Activated CD8-positive, alpha-beta memory T cell treated with anti-CD3 and anti-CD28 coated beads for 36 hours (primary cell): ENCODE measurements around the gene XPO5. TPM values are rescaled to one million over a fixed set of nuclear protein-coding genes. Genes with fewer than 3 reads are reported as not detected.
"Not testable (repeated sequence)": the region's sequence is repeated elsewhere in the genome, so short reads cannot be mapped to it uniquely, and the experiment has no call there.

ENCODE experiments used
- CTCF ChIA-PET: fragments of 350-600 bp; sonication (Branson Sonifier 250); formaldehyde crosslinking; loops from one replicate; lab custom pipeline; 2021; ENCODE audit warnings: antibody characterized with exemption; lab: Charles Lee
- POLR2A ChIA-PET: fragments of 350-600 bp; sonication (Branson Sonifier 250); formaldehyde crosslinking; loops from one replicate; lab custom pipeline; 2021; ENCODE audit warnings: antibody characterized with exemption; lab: Charles Lee
- total RNA-seq, 2 experiments: library from RNA; stranded (reverse); gene quantifications; one replicate each; pipeline ENCODE4 v1.2.3, GENCODE V29; 2021

Gene XPO5
- total RNA-seq, 2 experiments from 2014 or later: 122 to 126 TPM

- POLR2A ChIA-PET: no interaction called here
Observed at GRCh38 chr6:43506667-43507471, 69.0 kb downstream of the XPO5 start.

GRCh38 chr6:43506171-43506570, 69.7 kb downstream of the XPO5 start:
- ChIA-PET POLR2A (interaction anchor here (0.5 to 1.5 kb wide), 3 partner anchors 11 to 36 kb away, joined by 3 to 4 read pairs (median 3); partner anchors contain the start of gene POLR1C), CTCF (interaction anchor here (0.7 to 3.8 kb wide), 19 partner anchors 10 to 280 kb away, joined by 3 to 33 read pairs (median 4); partner anchors contain the start of genes CRIP3, DLK2, POLR1C and YIPF3)

More at GRCh38 chr6:43506667-43507471, 69.0 kb downstream of the XPO5 start:
- CTCF ChIA-PET: interaction anchor here (0.7 to 3.8 kb wide), 25 partner anchors 10 to 327 kb away, joined by 3 to 33 read pairs (median 4); partner anchors contain the start of genes ABCC10, CRIP3, DLK2 and POLR1C

GRCh38 chr6:43505718-43506117, 70.1 kb downstream of the XPO5 start:
- CTCF ChIA-PET: interaction anchor here (0.9 to 3.8 kb wide), 13 partner anchors 9 to 252 kb away, joined by 3 to 33 read pairs (median 6); partner anchors contain the start of genes CRIP3, DLK2, POLR1C and YIPF3
- POLR2A ChIA-PET: interaction anchor here (0.5 to 1.5 kb wide), 3 partner anchors 12 to 36 kb away, joined by 3 to 4 read pairs (median 3); partner anchors contain the start of gene POLR1C

- CTCF ChIA-PET: interaction anchor here (0.7 to 3.8 kb wide), 10 partner anchors 9 to 196 kb away, joined by 3 to 33 read pairs (median 10); partner anchors contain the start of genes CRIP3, DLK2, POLR1C and TJAP1
- POLR2A ChIA-PET: interaction anchor here (0.5 to 1.5 kb wide), 3 partner anchors 12 to 48 kb away, joined by 3 to 8 read pairs (median 3); partner anchors contain the start of genes POLR1C and TJAP1
Observed at GRCh38 chr6:43504756-43505593, 70.9 kb downstream of the XPO5 start.

GRCh38 chr6:43503443-43503842, 72.4 kb downstream of the XPO5 start:
- ChIA-PET POLR2A (interaction anchor here (0.5 kb wide), 1 partner anchor 47 kb away, joined by 3 read pairs; no protein-coding TSS in a partner anchor), CTCF (no interaction called here)

- ChIA-PET CTCF (no interaction called here), POLR2A (no interaction called here)
Observed at GRCh38 chr6:43502666-43503065, 73.2 kb downstream of the XPO5 start.

- CTCF ChIA-PET: interaction anchor here (1.0 to 1.2 kb wide), 3 partner anchors 9 to 46 kb away, joined by 3 read pairs; partner anchors contain the start of gene LRRC73
- POLR2A ChIA-PET: no interaction called here
Observed at GRCh38 chr6:43500921-43501320, 74.9 kb downstream of the XPO5 start.

GRCh38 chr6:43499028-43499815, 76.6 kb downstream of the XPO5 start:
- CTCF ChIA-PET: interaction anchor here (5.1 kb wide), 1 partner anchor 7 kb away, joined by 27 read pairs; no protein-coding TSS in a partner anchor
- POLR2A ChIA-PET: no interaction called here

- CTCF ChIA-PET: interaction anchor here (5.1 kb wide), 1 partner anchor 8 kb away, joined by 27 read pairs; no protein-coding TSS in a partner anchor
- POLR2A ChIA-PET: not testable (repeated sequence)
Observed at GRCh38 chr6:43498291-43498690, 77.5 kb downstream of the XPO5 start.

GRCh38 chr6:43497689-43498088, 78.1 kb downstream of the XPO5 start:
- POLR2A ChIA-PET: no interaction called here
- CTCF ChIA-PET: interaction anchor here (5.1 kb wide), 1 partner anchor 8 kb away, joined by 27 read pairs; no protein-coding TSS in a partner anchor

- POLR2A ChIA-PET: no interaction called here
- CTCF ChIA-PET: interaction anchor here (1.4 to 5.1 kb wide), 2 partner anchors 9 to 41 kb away, joined by 6 to 27 read pairs; no protein-coding TSS in a partner anchor
Observed at GRCh38 chr6:43497129-43497396, 78.8 kb downstream of the XPO5 start.

GRCh38 chr6:43496370-43497128, 79.3 kb downstream of the XPO5 start:
- ChIA-PET CTCF (interaction anchor here (1.3 to 5.1 kb wide), 3 partner anchors 9 to 235 kb away, joined by 4 to 27 read pairs (median 6); no protein-coding TSS in a partner anchor), POLR2A (no interaction called here)

GRCh38 chr6:43495409-43495941, 80.4 kb downstream of the XPO5 start:
- POLR2A ChIA-PET: no interaction called here
- CTCF ChIA-PET: interaction anchor here (1.3 to 5.1 kb wide), 4 partner anchors 11 to 234 kb away, joined by 4 to 27 read pairs (median 5); partner anchors contain the start of gene LRRC73

- ChIA-PET POLR2A (interaction anchor here (0.7 kb wide), 1 partner anchor 171 kb away, joined by 7 read pairs; no protein-coding TSS in a partner anchor), CTCF (interaction anchor here (1.4 to 5.1 kb wide), 2 partner anchors 11 to 15 kb away, joined by 4 to 27 read pairs; partner anchors contain the start of gene LRRC73)
Observed at GRCh38 chr6:43494766-43495165, 81.1 kb downstream of the XPO5 start.

GRCh38 chr6:43494321-43494720, 81.5 kb downstream of the XPO5 start:
- POLR2A ChIA-PET: interaction anchor here (0.7 kb wide), 1 partner anchor 171 kb away, joined by 7 read pairs; no protein-coding TSS in a partner anchor
- CTCF ChIA-PET: interaction anchor here (1.4 to 5.1 kb wide), 2 partner anchors 12 to 16 kb away, joined by 4 to 27 read pairs; partner anchors contain the start of gene LRRC73

- ChIA-PET CTCF (interaction anchor here (1.7 to 5.1 kb wide), 2 partner anchors 12 to 13 kb away, joined by 14 to 27 read pairs; no protein-coding TSS in a partner anchor), POLR2A (no interaction called here)
Observed at GRCh38 chr6:43493833-43494232, 82.0 kb downstream of the XPO5 start.
